CD4-positive, alpha-beta T cell treated with Interleukin-2 at 100 ng/mL for 4 hours (primary cell): Measurements from ENCODE around the gene COMMD1.
"Not testable (repeated sequence)": the region's sequence is repeated elsewhere in the genome, so short reads cannot be mapped to it uniquely, and the experiment has no call there.

Experiments used
- DNase-seq: peaks from one replicate; pipeline ENCODE4 v3.0.0-alpha.2; 2020; ENCODE audit warnings: low spot score

Gene COMMD1

GRCh38 chr2:62074233-62074632, 168.8 kb downstream of the COMMD1 start:
- DNase-seq = no peak

- no peak for DNase-seq
These were observed 171.6 kb downstream of the COMMD1 start for GRCh38 chr2:62076980-62077638.

- no peak for DNase-seq
These were observed 179.3 kb downstream of the COMMD1 start for GRCh38 chr2:62084801-62085200.

GRCh38 chr2:62089658-62090057, 184.2 kb downstream of the COMMD1 start:
- no peak for DNase-seq

GRCh38 chr2:62091471-62091870, 186.0 kb downstream of the COMMD1 start:
- no peak for DNase-seq

- DNase-seq = no peak
These were observed 193.6 kb downstream of the COMMD1 start for GRCh38 chr2:62099050-62099449.

- DNase-seq = no peak
These were observed 194.2 kb downstream of the COMMD1 start for GRCh38 chr2:62099523-62100175.

GRCh38 chr2:62101886-62102285, 196.4 kb downstream of the COMMD1 start:
- no peak for DNase-seq

GRCh38 chr2:62102402-62102920, 197.0 kb downstream of the COMMD1 start:
- no peak for DNase-seq

- no peak for DNase-seq
These were observed 204.1 kb downstream of the COMMD1 start for GRCh38 chr2:62109554-62109953.

GRCh38 chr2:62110415-62111025, 205.0 kb downstream of the COMMD1 start:
- DNase-seq = no peak

GRCh38 chr2:62112179-62112578, 206.7 kb downstream of the COMMD1 start:
- no peak for DNase-seq

GRCh38 chr2:62114564-62114963, 209.1 kb downstream of the COMMD1 start:
- DNase-seq = no peak

- DNase-seq = no peak
These were observed 211.5 kb downstream of the COMMD1 start for GRCh38 chr2:62116983-62117382.

GRCh38 chr2:62118160-62118559, 212.7 kb downstream of the COMMD1 start:
- DNase-seq = no peak

GRCh38 chr2:62119311-62119974, 214.0 kb downstream of the COMMD1 start:
- DNase-seq = no peak

GRCh38 chr2:62126239-62126638, 220.8 kb downstream of the COMMD1 start:
- not testable (repeated sequence) for DNase-seq

GRCh38 chr2:62133320-62133823, 227.9 kb downstream of the COMMD1 start:
- DNase-seq = no peak

- DNase-seq = no peak
These were observed 231.7 kb downstream of the COMMD1 start for GRCh38 chr2:62136956-62137830.

GRCh38 chr2:62140426-62141141, 235.1 kb downstream of the COMMD1 start:
- no peak for DNase-seq
